K562 (cell line): ENCODE measurements around the gene IGF2BP1. TPM values are rescaled to one million over a fixed set of nuclear protein-coding genes. Genes with fewer than 3 reads are reported as not detected.
A peak's percentile ranks its signal among the peaks of the same experiment; 100 is the strongest.

ENCODE experiments used
- L3MBTL2 ChIP-seq: fragments of 450-650 bp; IDR thresholded peaks from 2 replicates; pipeline ENCODE4 v1.6.1; 2016; ENCODE audit warnings: mild to moderate bottlenecking, moderate library complexity
- PCBP2 ChIP-seq: fragments of 200-400 bp; formaldehyde crosslinking; IDR thresholded peaks from 2 replicates; pipeline ENCODE4 v1.6.1; 2018; ENCODE audit warnings: low read length, low read depth, mild to moderate bottlenecking, moderate library complexity; ENCODE audit not compliant: poor library complexity, severe bottlenecking
- SLC30A9 ChIP-seq: fragments of 250-450 bp; sonication (Bioruptor Pico); IDR thresholded peaks from 2 replicates; pipeline ENCODE4 v1.8.0; 2022; ENCODE audit warnings: mild to moderate bottlenecking, moderate library complexity
- THRAP3 ChIP-seq: fragments of 450-650 bp; IDR thresholded peaks from 2 replicates; pipeline ENCODE4 v1.6.1; 2016; ENCODE audit warnings: mild to moderate bottlenecking, inconsistent platforms, borderline replicate concordance
- ZNF316 ChIP-seq: fragments of 450-650 bp; IDR thresholded peaks from 2 replicates; pipeline ENCODE4 v1.6.1; 2016
- ZZZ3 ChIP-seq: fragments of 450-650 bp; IDR thresholded peaks from 2 replicates; pipeline ENCODE4 v1.6.1; 2016; ENCODE audit warnings: antibody characterized with exemption, mild to moderate bottlenecking, moderate library complexity
- polyA plus RNA-seq, 8 experiments: library from polyadenylated mRNA; depleted of rRNA in 4 of 8; stranded (reverse) in 5 of 8; unstranded in 3 of 8; fragments of >200 nt; fragmentation: Nextera tagmentation in 2 of 8; fragmentation: Illumina TruSeq in 1 of 8; extraction: Ambion mirVana in 2 of 8; extraction: Trizol in 1 of 8; gene quantifications; 2 replicates each; pipeline versions ENCODE4 v1.2.1 to v1.2.3, GENCODE V29; 2011 to 2014; ENCODE audit warnings: inconsistent platforms in 1 of 8, missing spikeins in 1 of 8
- total RNA-seq, 7 experiments: library from RNA; depleted of rRNA in 6 of 7; stranded (reverse); fragments of >200 nt in 6 of 7; fragmentation: Illumina TruSeq in 2 of 7; extraction: Trizol in 2 of 7; gene quantifications; 2 replicates each; pipeline versions ENCODE4 v1.2.1 to v1.2.3, GENCODE V29; 2011 to 2021; ENCODE audit warnings: low replicate concordance in 1 of 7
- TF ChIP-seq, protein P1 (sequence below): fragments of 250-450 bp; sonication (Bioruptor Pico); IDR thresholded peaks from 2 replicates; pipeline ENCODE4 v1.4.0; 2020; ENCODE audit warnings: mild to moderate bottlenecking, moderate library complexity
- TF ChIP-seq, protein P2 (sequence below): fragments of 450-650 bp; formaldehyde crosslinking; IDR thresholded peaks from 2 replicates; pipeline ENCODE4 v1.4.0; 2022; ENCODE audit warnings: missing genetic modification characterization
- TF ChIP-seq, protein P3 (sequence below): sonication (generic); formaldehyde crosslinking; IDR thresholded peaks from 2 replicates; pipeline ENCODE4 v1.5.0; 2020; ENCODE audit warnings: missing genetic modification reagents
- TF ChIP-seq, protein P4 (sequence below): sonication (generic); formaldehyde crosslinking; IDR thresholded peaks from 2 replicates; pipeline ENCODE4 v1.8.0; 2023; ENCODE audit warnings: missing genetic modification reagents, mild to moderate bottlenecking, borderline replicate concordance

The IGF2BP1 gene
- total and polyA plus RNA-seq, 9 of the 15 experiments (the other 6 are each of a cell fraction or from before 2014, with no cell fraction given) = 13.0 to 318 (median 53.6) TPM

DNA sequence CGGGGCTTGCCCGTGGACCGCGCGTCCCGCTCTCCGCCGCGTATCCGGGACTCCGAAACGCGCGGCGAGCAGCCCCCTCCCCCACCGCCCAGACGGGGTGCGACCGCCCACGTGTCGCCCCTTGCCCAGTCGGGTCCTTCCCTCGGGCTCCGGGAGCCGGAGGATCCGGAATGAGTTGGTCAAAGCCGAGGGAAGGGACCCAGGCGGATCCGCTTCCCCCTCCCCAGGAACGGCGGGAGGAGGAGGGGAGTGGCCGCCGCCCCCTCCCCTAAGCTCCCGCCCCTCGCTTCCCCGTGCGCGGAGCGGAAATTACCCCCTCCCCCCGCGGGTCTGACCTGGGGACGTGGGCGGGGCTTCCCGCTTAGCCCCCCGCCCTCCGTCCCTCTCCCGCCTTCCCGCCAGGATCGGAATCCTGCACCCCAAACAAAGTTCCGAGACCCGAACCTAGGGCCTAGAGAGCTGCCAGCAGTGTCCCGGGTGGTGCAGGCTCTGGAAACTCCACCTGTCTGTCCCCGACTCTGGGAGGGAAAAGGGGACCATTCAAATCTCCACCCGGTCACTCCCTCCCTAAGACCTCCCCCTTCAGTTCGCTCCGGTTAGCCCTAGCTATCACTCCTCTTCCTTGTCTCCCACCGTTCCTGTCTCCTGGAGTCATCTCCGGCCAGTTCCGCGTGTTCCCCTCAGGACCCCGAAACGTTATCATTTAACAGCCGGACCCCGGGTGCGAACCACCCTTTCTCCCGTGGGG lies 1.0 kb upstream of the IGF2BP1 start (continued):
- TF ChIP-seq, protein P1, sequence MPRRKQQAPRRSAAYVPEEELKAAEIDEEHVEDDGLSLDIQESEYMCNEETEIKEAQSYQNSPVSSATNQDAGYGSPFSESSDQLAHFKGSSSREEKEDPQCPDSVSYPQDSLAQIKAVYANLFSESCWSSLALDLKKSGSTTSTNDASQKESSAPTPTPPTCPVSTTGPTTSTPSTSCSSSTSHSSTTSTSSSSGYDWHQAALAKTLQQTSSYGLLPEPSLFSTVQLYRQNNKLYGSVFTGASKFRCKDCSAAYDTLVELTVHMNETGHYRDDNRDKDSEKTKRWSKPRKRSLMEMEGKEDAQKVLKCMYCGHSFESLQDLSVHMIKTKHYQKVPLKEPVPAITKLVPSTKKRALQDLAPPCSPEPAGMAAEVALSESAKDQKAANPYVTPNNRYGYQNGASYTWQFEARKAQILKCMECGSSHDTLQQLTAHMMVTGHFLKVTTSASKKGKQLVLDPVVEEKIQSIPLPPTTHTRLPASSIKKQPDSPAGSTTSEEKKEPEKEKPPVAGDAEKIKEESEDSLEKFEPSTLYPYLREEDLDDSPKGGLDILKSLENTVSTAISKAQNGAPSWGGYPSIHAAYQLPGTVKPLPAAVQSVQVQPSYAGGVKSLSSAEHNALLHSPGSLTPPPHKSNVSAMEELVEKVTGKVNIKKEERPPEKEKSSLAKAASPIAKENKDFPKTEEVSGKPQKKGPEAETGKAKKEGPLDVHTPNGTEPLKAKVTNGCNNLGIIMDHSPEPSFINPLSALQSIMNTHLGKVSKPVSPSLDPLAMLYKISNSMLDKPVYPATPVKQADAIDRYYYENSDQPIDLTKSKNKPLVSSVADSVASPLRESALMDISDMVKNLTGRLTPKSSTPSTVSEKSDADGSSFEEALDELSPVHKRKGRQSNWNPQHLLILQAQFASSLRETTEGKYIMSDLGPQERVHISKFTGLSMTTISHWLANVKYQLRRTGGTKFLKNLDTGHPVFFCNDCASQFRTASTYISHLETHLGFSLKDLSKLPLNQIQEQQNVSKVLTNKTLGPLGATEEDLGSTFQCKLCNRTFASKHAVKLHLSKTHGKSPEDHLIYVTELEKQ = no peak
- no peak for TF ChIP-seq PCBP2
- peak; percentile 33; the same call in 1 of the 2 replicates for TF ChIP-seq L3MBTL2
- TF ChIP-seq ZNF316 = no peak
- TF ChIP-seq SLC30A9 (CRISPR knock-in tag) = no peak
- TF ChIP-seq, protein P2, sequence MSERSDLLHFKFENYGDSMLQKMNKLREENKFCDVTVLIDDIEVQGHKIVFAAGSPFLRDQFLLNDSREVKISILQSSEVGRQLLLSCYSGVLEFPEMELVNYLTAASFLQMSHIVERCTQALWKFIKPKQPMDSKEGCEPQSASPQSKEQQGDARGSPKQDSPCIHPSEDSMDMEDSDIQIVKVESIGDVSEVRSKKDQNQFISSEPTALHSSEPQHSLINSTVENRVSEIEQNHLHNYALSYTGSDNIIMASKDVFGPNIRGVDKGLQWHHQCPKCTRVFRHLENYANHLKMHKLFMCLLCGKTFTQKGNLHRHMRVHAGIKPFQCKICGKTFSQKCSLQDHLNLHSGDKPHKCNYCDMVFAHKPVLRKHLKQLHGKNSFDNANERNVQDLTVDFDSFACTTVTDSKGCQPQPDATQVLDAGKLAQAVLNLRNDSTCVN (CRISPR knock-in tag) = no peak
- no peak for TF ChIP-seq ZZZ3
- TF ChIP-seq, protein P3, sequence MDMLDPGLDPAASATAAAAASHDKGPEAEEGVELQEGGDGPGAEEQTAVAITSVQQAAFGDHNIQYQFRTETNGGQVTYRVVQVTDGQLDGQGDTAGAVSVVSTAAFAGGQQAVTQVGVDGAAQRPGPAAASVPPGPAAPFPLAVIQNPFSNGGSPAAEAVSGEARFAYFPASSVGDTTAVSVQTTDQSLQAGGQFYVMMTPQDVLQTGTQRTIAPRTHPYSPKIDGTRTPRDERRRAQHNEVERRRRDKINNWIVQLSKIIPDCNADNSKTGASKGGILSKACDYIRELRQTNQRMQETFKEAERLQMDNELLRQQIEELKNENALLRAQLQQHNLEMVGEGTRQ (CRISPR knock-in tag) = peak; percentile 84
- TF ChIP-seq THRAP3 = 0 out of 2 replicates have a peak, but pooled peaks have one; percentile 70
- TF ChIP-seq, protein P4, sequence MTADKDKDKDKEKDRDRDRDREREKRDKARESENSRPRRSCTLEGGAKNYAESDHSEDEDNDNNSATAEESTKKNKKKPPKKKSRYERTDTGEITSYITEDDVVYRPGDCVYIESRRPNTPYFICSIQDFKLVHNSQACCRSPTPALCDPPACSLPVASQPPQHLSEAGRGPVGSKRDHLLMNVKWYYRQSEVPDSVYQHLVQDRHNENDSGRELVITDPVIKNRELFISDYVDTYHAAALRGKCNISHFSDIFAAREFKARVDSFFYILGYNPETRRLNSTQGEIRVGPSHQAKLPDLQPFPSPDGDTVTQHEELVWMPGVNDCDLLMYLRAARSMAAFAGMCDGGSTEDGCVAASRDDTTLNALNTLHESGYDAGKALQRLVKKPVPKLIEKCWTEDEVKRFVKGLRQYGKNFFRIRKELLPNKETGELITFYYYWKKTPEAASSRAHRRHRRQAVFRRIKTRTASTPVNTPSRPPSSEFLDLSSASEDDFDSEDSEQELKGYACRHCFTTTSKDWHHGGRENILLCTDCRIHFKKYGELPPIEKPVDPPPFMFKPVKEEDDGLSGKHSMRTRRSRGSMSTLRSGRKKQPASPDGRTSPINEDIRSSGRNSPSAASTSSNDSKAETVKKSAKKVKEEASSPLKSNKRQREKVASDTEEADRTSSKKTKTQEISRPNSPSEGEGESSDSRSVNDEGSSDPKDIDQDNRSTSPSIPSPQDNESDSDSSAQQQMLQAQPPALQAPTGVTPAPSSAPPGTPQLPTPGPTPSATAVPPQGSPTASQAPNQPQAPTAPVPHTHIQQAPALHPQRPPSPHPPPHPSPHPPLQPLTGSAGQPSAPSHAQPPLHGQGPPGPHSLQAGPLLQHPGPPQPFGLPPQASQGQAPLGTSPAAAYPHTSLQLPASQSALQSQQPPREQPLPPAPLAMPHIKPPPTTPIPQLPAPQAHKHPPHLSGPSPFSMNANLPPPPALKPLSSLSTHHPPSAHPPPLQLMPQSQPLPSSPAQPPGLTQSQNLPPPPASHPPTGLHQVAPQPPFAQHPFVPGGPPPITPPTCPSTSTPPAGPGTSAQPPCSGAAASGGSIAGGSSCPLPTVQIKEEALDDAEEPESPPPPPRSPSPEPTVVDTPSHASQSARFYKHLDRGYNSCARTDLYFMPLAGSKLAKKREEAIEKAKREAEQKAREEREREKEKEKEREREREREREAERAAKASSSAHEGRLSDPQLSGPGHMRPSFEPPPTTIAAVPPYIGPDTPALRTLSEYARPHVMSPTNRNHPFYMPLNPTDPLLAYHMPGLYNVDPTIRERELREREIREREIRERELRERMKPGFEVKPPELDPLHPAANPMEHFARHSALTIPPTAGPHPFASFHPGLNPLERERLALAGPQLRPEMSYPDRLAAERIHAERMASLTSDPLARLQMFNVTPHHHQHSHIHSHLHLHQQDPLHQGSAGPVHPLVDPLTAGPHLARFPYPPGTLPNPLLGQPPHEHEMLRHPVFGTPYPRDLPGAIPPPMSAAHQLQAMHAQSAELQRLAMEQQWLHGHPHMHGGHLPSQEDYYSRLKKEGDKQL (CRISPR knock-in tag) = no peak
